ENCODE results near the gene CDRT4. TPM values are rescaled to one million over a fixed set of nuclear protein-coding genes. Genes with fewer than 3 reads are reported as not detected.

The CDRT4 gene
- total RNA-seq = 10 to 100 TPM in 1 of 3 donors, 1 to 10 TPM in 2; 3.8 to 17.4 (median 7.0) TPM

DNA sequence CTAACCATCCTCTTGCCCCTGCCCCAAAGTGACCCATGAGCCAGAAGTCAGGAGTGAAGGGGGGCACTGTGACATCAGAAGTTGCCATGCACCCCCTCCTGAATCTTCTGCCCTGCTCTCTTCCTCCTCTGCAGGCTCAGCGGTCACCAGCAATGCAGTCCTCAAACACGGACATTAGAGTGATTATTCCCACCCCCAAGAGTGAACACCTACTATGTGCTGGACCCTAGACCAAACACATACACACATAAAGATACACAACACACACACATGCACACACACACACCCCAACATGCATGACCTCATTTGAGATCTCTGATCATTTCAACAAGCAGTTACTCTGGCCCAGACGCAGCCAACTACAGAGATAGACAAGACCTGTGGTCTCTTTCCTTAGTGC lies at the start of gene CDRT4:
TSS of gene CDRT4 (minus strand) at position 30 of the 400 bp plus-strand sequence. CDS start 27,383 bp downstream, outside the sequence.
- intact Hi-C loops (cut with DNase I; ENCODE audit: low total_unique reads) = no loop called here
- TF ChIP-seq POLR2AphosphoS5 (IDR thresholded peaks at IDR 0.05) = no peak
- TF ChIP-seq, protein P1, sequence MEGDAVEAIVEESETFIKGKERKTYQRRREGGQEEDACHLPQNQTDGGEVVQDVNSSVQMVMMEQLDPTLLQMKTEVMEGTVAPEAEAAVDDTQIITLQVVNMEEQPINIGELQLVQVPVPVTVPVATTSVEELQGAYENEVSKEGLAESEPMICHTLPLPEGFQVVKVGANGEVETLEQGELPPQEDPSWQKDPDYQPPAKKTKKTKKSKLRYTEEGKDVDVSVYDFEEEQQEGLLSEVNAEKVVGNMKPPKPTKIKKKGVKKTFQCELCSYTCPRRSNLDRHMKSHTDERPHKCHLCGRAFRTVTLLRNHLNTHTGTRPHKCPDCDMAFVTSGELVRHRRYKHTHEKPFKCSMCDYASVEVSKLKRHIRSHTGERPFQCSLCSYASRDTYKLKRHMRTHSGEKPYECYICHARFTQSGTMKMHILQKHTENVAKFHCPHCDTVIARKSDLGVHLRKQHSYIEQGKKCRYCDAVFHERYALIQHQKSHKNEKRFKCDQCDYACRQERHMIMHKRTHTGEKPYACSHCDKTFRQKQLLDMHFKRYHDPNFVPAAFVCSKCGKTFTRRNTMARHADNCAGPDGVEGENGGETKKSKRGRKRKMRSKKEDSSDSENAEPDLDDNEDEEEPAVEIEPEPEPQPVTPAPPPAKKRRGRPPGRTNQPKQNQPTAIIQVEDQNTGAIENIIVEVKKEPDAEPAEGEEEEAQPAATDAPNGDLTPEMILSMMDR (IDR thresholded peaks at IDR 0.05) = no peak
- TF ChIP-seq POLR2A (IDR thresholded peaks at IDR 0.05) = no peak
- no peak within 1 kb of the TSS for H3K27ac ChIP-seq

DNA sequence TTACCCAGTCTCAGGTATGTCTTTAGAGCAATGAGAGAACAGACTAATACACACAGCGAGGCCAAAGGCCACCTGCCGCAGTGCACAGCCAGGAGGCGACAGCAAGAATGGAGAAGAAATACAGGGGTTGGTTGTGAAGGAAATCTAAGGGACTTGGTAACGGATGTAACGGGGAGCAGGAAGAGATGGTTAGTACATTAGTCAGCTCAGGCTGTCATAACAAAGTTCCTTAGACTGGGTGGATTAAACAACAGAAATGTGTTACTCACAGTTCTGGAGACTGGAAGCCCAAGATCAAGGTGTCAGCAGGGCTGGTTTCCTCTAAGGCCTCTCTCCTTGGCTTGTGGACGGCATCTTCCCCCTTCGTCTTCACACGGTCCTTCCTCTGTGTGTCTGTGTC lies 48.7 kb upstream of the CDRT4 start:
- intact Hi-C loops (cut with DNase I; ENCODE audit: low total_unique reads) = no loop called here
- Histone ChIP-seq H3K27ac (no peak overlapping the region), H3K4me3 (no peak overlapping the region), H3K36me3 (no peaks in the 10 kb centered on the region), H3K27me3 (no peaks in the 10 kb centered on the region), H3K4me1 (no peaks in the 10 kb centered on the region), H3K9me3 (no peaks in the 10 kb centered on the region)
- DNase-seq (ENCODE audit: low spot score in 2 of 2) = no peak
- TF ChIP-seq POLR2AphosphoS5 (IDR thresholded peaks at IDR 0.05) = no peak
- no peak for TF ChIP-seq POLR2A (IDR thresholded peaks at IDR 0.05)
- TF ChIP-seq, protein P1 (IDR thresholded peaks at IDR 0.05) = no peak

More for the DNA sequence above, at the start of gene CDRT4:
- DNase-seq (ENCODE audit: low spot score in 2 of 2) = no peak
- Histone ChIP-seq H3K4me3 (no peak within 1 kb of the TSS), H3K4me1 (peaks cover 0 to 5% of the 10 kb centered on the region in 2 donors), H3K9me3 (no peaks in the 10 kb centered on the region), H3K36me3 (no peaks in the 10 kb centered on the region), H3K27me3 (no peaks in the 10 kb centered on the region)

DNA sequence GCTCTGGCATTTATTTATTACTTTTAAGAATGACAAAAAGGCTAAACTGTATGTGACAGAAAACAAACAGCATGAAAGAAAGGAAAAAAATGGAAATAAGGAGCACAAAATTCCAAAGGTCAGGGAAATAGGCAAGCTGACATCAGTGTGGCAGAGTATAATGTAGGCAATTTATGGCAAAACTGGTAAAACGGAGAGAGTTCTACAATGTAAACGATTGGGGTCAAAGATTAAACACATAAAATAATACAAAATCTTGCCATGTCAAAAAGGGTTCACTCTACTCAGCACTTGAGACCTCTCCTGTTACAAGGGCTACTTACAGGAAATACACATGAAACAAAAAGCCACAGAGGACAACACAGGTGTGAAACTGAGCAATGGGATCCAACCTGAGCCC lies 47.0 kb upstream of the CDRT4 start:
- DNase-seq (ENCODE audit: low spot score in 2 of 2) = no peak
- intact Hi-C loops (cut with DNase I; ENCODE audit: low total_unique reads) = no loop called here
- H3K27ac ChIP-seq = peak overlapping the region in 1 of 2 donors; percentile 82
- no peak for TF ChIP-seq POLR2A (IDR thresholded peaks at IDR 0.05)
- no peak for TF ChIP-seq POLR2AphosphoS5 (IDR thresholded peaks at IDR 0.05)
- TF ChIP-seq, protein P1 (IDR thresholded peaks at IDR 0.05) = no peak
- no peaks in the 10 kb centered on the region for H3K27me3 ChIP-seq
- H3K36me3 ChIP-seq = no peaks in the 10 kb centered on the region
- no peaks in the 10 kb centered on the region for H3K9me3 ChIP-seq
- H3K4me3 ChIP-seq = no peak overlapping the region
- no peaks in the 10 kb centered on the region for H3K4me1 ChIP-seq

DNA sequence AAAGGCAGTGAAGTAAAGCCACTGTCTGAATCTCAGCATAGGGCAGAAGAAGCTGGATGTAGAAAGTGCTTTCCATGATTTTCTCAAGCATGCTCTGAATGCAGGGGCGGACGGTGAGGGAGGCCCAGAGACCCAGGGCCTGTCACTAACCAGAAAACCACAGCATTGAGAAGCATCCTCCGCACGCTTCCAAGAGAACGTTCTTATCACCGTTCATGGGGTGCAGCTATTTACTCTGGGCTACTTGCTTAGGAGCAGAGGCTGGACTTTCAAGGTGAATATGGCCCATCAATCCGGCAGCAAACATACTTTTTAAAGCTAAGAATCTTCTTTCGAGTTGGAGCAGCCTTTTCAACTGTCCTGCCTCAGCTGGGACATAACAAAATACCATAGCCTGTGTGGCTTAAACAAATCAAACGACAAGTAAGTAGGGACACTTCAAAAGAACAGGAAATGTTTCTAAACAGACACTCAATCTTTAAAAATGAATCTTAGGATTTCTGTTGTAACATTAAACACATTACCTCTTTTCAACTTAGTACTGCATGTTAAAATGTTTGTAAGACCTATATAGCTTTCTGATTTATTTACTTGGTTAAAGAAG lies 46.5 kb upstream of the CDRT4 start:
- H3K27me3 ChIP-seq = no peaks in the 10 kb centered on the region
- H3K4me3 ChIP-seq = no peak overlapping the region
- H3K4me1 ChIP-seq = no peaks in the 10 kb centered on the region
- no peak for DNase-seq (ENCODE audit: low spot score in 2 of 2)
- intact Hi-C loops (cut with DNase I; ENCODE audit: low total_unique reads) = no loop called here
- H3K9me3 ChIP-seq = no peaks in the 10 kb centered on the region
- TF ChIP-seq, protein P1 (IDR thresholded peaks at IDR 0.05) = no peak
- no peak for TF ChIP-seq POLR2AphosphoS5 (IDR thresholded peaks at IDR 0.05)
- no peak for TF ChIP-seq POLR2A (IDR thresholded peaks at IDR 0.05)
- no peaks in the 10 kb centered on the region for H3K36me3 ChIP-seq
- peak overlapping the region; percentile 58 to 82 for H3K27ac ChIP-seq

DNA sequence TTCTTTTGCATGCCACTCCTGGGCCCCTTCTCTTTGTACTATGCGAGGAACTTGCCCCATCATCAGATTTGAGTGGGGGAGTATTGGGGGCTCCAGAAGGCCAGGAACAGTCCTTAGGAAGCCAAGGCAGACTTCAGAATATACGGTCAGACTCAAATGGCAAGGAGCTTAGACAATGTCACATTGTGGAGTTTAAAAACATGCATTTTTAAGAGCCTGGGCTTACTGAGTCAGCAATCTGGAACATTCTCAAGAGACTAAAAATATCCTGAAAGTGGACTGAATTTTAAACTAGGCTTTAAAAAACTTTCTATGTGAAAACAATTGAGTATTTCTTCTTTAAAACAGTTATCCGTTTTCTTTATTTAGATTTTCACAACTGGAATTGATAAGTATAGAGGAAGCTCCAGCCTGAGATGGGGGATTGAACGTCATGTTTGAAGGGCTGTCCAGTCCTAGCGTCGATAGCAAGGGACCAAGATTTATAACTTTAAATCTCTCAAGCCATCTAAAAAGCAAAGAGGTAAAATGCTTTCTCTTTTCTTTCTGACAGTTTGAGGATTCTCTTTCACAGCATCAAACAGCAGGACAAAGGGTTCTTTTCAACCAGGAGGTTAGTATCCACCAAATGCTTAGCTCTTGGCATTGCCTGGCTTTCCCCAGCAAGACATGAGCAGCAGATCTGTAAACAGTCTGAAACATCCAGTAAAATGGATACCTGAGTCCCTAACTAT lies 45.8 kb upstream of the CDRT4 start:
- TF ChIP-seq POLR2AphosphoS5 (IDR thresholded peaks at IDR 0.05) (no peak), POLR2A (IDR thresholded peaks at IDR 0.05) (no peak)
- TF ChIP-seq, protein P1 (IDR thresholded peaks at IDR 0.05) = no peak
- Histone ChIP-seq H3K27me3 (no peaks in the 10 kb centered on the region), H3K4me1 (no peaks in the 10 kb centered on the region), H3K9me3 (no peaks in the 10 kb centered on the region), H3K36me3 (no peaks in the 10 kb centered on the region), H3K27ac (peak overlapping the region; percentile 58 to 82), H3K4me3 (no peak overlapping the region)
- no peak for DNase-seq (ENCODE audit: low spot score in 2 of 2)
- intact Hi-C loops (cut with DNase I; ENCODE audit: low total_unique reads) = no loop called here
